Measurements from ENCODE around the gene SLC35B3.

- no peak for TF ChIP-seq EP300 (IDR thresholded peaks at IDR 0.05)
- no peak for TF ChIP-seq CTCF (IDR thresholded peaks at IDR 0.05)
- TF ChIP-seq POLR2AphosphoS5 (IDR thresholded peaks at IDR 0.05), result no peak
Observed at GRCh38 chr6:8432614-8433013, 2.7 kb downstream of the SLC35B3 start.

All from suprapubic skin (tissue), 4 donors.